Measurements from ENCODE around the gene SPAG8. TPM values are rescaled to one million over a fixed set of nuclear protein-coding genes. Genes with fewer than 3 reads are reported as not detected.

SPAG8 gene
- total RNA-seq, 1 experiment from 2014 or later = 0.90 TPM

GRCh38 chr9:35858458-35858857, 46.4 kb upstream of the SPAG8 start:
- 0 out of 2 replicates have a peak, but pooled peaks cover 6% of the 10 kb centered on the region for H3K27me3 ChIP-seq (ENCODE audit: control insufficient read depth, insufficient read depth, low read length)
- DNase-seq (ENCODE audit: low read depth, low spot score) (no peak), ATAC-seq (no peak)
- no peak overlapping the region for H3K27ac ChIP-seq (ENCODE audit: low read length)
- no peaks in the 10 kb centered on the region for H3K9me3 ChIP-seq (ENCODE audit: control insufficient read depth, insufficient read depth, low read depth, low read length)
- no peaks in the 10 kb centered on the region for H3K4me1 ChIP-seq (ENCODE audit: control insufficient read depth, insufficient read depth, low read length)
- no peaks in the 10 kb centered on the region for H3K36me3 ChIP-seq (ENCODE audit: control insufficient read depth, insufficient read depth, low read length)
- ChIA-PET CTCF (interaction anchor here (1.0 kb wide), 1 partner anchor 24 kb away, joined by 3 read pairs; no protein-coding TSS in a partner anchor), POLR2A (interaction anchor here (0.6 kb wide), 1 partner anchor 82 kb away, joined by 7 read pairs; no protein-coding TSS in a partner anchor)
- no TSS peak for BruUV-seq (replicated peaks)
- intact Hi-C loops (cut with micrococcal nuclease; ENCODE audit: unreplicated experiment) = no loop called here
- TF ChIP-seq TCF7L2 (IDR thresholded peaks at IDR 0.05; ENCODE audit: low read depth, low read length) (no peak), POLR2AphosphoS5 (IDR thresholded peaks at IDR 0.05; ENCODE audit: low read depth, low read length) (no peak), SIN3A (IDR thresholded peaks at IDR 0.05; ENCODE audit: borderline replicate concordance, insufficient read depth, low read depth, low read length) (no peak)
- TF ChIP-seq, protein P1, sequence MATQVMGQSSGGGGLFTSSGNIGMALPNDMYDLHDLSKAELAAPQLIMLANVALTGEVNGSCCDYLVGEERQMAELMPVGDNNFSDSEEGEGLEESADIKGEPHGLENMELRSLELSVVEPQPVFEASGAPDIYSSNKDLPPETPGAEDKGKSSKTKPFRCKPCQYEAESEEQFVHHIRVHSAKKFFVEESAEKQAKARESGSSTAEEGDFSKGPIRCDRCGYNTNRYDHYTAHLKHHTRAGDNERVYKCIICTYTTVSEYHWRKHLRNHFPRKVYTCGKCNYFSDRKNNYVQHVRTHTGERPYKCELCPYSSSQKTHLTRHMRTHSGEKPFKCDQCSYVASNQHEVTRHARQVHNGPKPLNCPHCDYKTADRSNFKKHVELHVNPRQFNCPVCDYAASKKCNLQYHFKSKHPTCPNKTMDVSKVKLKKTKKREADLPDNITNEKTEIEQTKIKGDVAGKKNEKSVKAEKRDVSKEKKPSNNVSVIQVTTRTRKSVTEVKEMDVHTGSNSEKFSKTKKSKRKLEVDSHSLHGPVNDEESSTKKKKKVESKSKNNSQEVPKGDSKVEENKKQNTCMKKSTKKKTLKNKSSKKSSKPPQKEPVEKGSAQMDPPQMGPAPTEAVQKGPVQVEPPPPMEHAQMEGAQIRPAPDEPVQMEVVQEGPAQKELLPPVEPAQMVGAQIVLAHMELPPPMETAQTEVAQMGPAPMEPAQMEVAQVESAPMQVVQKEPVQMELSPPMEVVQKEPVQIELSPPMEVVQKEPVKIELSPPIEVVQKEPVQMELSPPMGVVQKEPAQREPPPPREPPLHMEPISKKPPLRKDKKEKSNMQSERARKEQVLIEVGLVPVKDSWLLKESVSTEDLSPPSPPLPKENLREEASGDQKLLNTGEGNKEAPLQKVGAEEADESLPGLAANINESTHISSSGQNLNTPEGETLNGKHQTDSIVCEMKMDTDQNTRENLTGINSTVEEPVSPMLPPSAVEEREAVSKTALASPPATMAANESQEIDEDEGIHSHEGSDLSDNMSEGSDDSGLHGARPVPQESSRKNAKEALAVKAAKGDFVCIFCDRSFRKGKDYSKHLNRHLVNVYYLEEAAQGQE (IDR thresholded peaks at IDR 0.05; ENCODE audit: insufficient read depth in 1 of 2, low read depth in 2 of 2, low read length in 1 of 2) = no peak
- H3K4me3 ChIP-seq (ENCODE audit: low read depth in 2 of 2, low read length in 2 of 2) = no peak overlapping the region
- in situ Hi-C loops (cut with HindIII; ENCODE audit: low pct_unique_long_range_greater_than_20kb, low sequenced_read_pairs) = no loop called here

- peaks cover 6% of the 10 kb centered on the region; the same call in 1 of the 2 replicates for H3K27me3 ChIP-seq (ENCODE audit: control insufficient read depth, insufficient read depth, low read length)
- ChIA-PET CTCF (interaction anchor here (1.4 kb wide), 1 partner anchor 25 kb away, joined by 3 read pairs; no protein-coding TSS in a partner anchor), POLR2A (no interaction called here)
- H3K4me3 ChIP-seq (ENCODE audit: low read depth in 2 of 2, low read length in 2 of 2) = no peak overlapping the region
- BruUV-seq (replicated peaks) = no TSS peak
- intact Hi-C loops (cut with micrococcal nuclease; ENCODE audit: unreplicated experiment) (no loop called here), in situ Hi-C loops (cut with HindIII; ENCODE audit: low pct_unique_long_range_greater_than_20kb, low sequenced_read_pairs) (no loop called here)
- no peak for ATAC-seq
- H3K36me3 ChIP-seq (ENCODE audit: control insufficient read depth, insufficient read depth, low read length) = no peaks in the 10 kb centered on the region
- H3K27ac ChIP-seq (ENCODE audit: low read length) = no peak overlapping the region
- H3K4me1 ChIP-seq (ENCODE audit: control insufficient read depth, insufficient read depth, low read length) = no peaks in the 10 kb centered on the region
- no peak for TF ChIP-seq SIN3A (IDR thresholded peaks at IDR 0.05; ENCODE audit: borderline replicate concordance, insufficient read depth, low read depth, low read length)
- TF ChIP-seq TCF7L2 (IDR thresholded peaks at IDR 0.05; ENCODE audit: low read depth, low read length) = no peak
- no peak for TF ChIP-seq POLR2AphosphoS5 (IDR thresholded peaks at IDR 0.05; ENCODE audit: low read depth, low read length)
- TF ChIP-seq, protein P2, sequence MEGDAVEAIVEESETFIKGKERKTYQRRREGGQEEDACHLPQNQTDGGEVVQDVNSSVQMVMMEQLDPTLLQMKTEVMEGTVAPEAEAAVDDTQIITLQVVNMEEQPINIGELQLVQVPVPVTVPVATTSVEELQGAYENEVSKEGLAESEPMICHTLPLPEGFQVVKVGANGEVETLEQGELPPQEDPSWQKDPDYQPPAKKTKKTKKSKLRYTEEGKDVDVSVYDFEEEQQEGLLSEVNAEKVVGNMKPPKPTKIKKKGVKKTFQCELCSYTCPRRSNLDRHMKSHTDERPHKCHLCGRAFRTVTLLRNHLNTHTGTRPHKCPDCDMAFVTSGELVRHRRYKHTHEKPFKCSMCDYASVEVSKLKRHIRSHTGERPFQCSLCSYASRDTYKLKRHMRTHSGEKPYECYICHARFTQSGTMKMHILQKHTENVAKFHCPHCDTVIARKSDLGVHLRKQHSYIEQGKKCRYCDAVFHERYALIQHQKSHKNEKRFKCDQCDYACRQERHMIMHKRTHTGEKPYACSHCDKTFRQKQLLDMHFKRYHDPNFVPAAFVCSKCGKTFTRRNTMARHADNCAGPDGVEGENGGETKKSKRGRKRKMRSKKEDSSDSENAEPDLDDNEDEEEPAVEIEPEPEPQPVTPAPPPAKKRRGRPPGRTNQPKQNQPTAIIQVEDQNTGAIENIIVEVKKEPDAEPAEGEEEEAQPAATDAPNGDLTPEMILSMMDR (IDR thresholded peaks at IDR 0.05) = no peak
- TF ChIP-seq, protein P1 (IDR thresholded peaks at IDR 0.05; ENCODE audit: insufficient read depth in 1 of 2, low read depth in 2 of 2, low read length in 1 of 2) = no peak
- H3K9me3 ChIP-seq (ENCODE audit: control insufficient read depth, insufficient read depth, low read depth, low read length) = no peaks in the 10 kb centered on the region
- no peak for DNase-seq (ENCODE audit: low read depth, low spot score)
Observed at GRCh38 chr9:35856882-35857281, 44.8 kb upstream of the SPAG8 start.

Measured in Panc1 (cell line).